Uterus (tissue), 2 donors: Measurements from ENCODE around the gene PTPMT1.

Experiments
- POLR2A ChIP-seq, 2 donors: fragments of 450-650 bp; IDR thresholded peaks; one replicate each; pipeline ENCODE4 v1.6.1; 2016; ENCODE audit warnings: antibody characterized with exemption in 2 of 2, mild to moderate bottlenecking in 1 of 2, moderate library complexity in 1 of 2
- TF ChIP-seq, protein P1 (sequence below), 4 experiments: fragments of 200-600 bp in 2 of 4; fragments of 450-650 bp in 2 of 4; sonication (generic) in 2 of 4; IDR thresholded peaks; one replicate each; pipeline ENCODE4 v1.5.1; 2016 to 2019; ENCODE audit warnings: antibody characterized with exemption in 4 of 4, mild to moderate bottlenecking in 2 of 4, moderate library complexity in 1 of 4

DNA sequence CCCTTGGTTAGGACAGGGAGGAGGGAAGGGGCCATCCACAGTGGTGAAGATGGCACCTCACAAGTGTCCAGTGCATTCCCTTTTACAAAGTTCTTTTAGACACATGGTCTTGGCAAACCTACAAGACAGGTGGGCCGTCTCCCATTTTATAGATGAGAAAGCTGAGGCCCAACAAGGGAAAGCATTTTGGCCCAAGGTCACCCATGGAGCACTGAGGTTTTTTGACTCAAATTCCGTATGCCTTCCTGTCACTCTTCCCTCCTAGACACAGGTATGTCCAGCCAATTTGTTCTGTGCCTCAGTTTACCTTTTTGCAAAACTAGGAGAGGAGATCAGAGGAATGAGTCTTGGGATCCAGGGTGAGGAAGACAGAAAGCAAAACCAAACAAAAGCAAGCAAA is 27.6 kb downstream of the PTPMT1 start:
- TF ChIP-seq, protein P1, sequence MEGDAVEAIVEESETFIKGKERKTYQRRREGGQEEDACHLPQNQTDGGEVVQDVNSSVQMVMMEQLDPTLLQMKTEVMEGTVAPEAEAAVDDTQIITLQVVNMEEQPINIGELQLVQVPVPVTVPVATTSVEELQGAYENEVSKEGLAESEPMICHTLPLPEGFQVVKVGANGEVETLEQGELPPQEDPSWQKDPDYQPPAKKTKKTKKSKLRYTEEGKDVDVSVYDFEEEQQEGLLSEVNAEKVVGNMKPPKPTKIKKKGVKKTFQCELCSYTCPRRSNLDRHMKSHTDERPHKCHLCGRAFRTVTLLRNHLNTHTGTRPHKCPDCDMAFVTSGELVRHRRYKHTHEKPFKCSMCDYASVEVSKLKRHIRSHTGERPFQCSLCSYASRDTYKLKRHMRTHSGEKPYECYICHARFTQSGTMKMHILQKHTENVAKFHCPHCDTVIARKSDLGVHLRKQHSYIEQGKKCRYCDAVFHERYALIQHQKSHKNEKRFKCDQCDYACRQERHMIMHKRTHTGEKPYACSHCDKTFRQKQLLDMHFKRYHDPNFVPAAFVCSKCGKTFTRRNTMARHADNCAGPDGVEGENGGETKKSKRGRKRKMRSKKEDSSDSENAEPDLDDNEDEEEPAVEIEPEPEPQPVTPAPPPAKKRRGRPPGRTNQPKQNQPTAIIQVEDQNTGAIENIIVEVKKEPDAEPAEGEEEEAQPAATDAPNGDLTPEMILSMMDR (IDR thresholded peaks at IDR 0.05), result no peak
- no peak for TF ChIP-seq POLR2A (IDR thresholded peaks at IDR 0.05)
